GM12878 (cell line): ENCODE results near the gene RNLS. TPM values are rescaled to one million over a fixed set of nuclear protein-coding genes. Genes with fewer than 3 reads are reported as not detected.

Experiments
- ATAC-seq: fragments of 200-7000 bp; cut with Tn5 transposase; 3 replicates; pipeline ENCODE4 v1.9.1; 2020; ENCODE audit warnings: mild to moderate bottlenecking, moderate library complexity
- BruUV-seq: library from RNA; stranded (reverse); fragments of 400-500 nt; replicated peaks from 2 replicates; lab custom pipeline; 2021; lab: Mats Ljungman, UMichigan
- CTCF ChIA-PET: fragments of 300-600 bp; sonication (Branson Sonifier 250); formaldehyde crosslinking; extraction: SDS; loops from one replicate; lab custom pipeline; 2021; ENCODE audit warnings: inconsistent platforms; lab: Yijun Ruan, JAX
- POLR2A ChIA-PET: fragments of 350-600 bp; formaldehyde crosslinking; extraction: SDS; loops from one replicate; lab custom pipeline; 2021; ENCODE audit warnings: inconsistent platforms; lab: Charles Lee
- RAD21 ChIA-PET: fragments of 300-600 bp; sonication (Branson Sonifier 250); formaldehyde crosslinking; loops from one replicate; lab custom pipeline; 2023; ENCODE audit warnings: antibody characterized with exemption; ENCODE audit not compliant: unreplicated experiment; lab: Charles Lee
- SMC1A ChIA-PET: fragments of 300-600 bp; sonication (Branson Sonifier 250); formaldehyde crosslinking; loops from one replicate; lab custom pipeline; 2023; ENCODE audit not compliant: unreplicated experiment, uncharacterized antibody; lab: Charles Lee
- DNase-seq: peaks from one replicate; pipeline ENCODE4 v3.0.0-alpha.2; 2011; ENCODE audit warnings: low read depth, low spot score
- FAIRE-seq: peaks from 3 replicates; lab custom pipeline; 2011; peaks lifted over from hg19 to GRCh38; lab: Jason Lieb, UNC
- H2AFZ ChIP-seq: 2 replicates; pipeline ENCODE4 v1.6.0; 2011; ENCODE audit warnings: low read depth, low read length, control low read depth; ENCODE audit not compliant: control insufficient read depth
- H3K27ac ChIP-seq: 2 replicates; pipeline ENCODE4 v1.5.1; 2011; ENCODE audit warnings: control low read depth; ENCODE audit not compliant: control insufficient read depth, insufficient read depth
- H3K27me3 ChIP-seq, 2 experiments: replicated peaks in 1 of 2; 2 replicates each; pipeline versions ENCODE4 v1.6.0 to v1.6.1; 2011; ENCODE audit warnings: low read length in 1 of 2; ENCODE audit not compliant: control insufficient read depth in 2 of 2, insufficient read depth in 2 of 2
- H3K36me3 ChIP-seq, 2 experiments: 2 replicates each; pipeline ENCODE4 v1.5.1; 2011; ENCODE audit warnings: low read length in 1 of 2; ENCODE audit not compliant: control insufficient read depth in 2 of 2, insufficient read depth in 2 of 2
- H3K4me1 ChIP-seq: 2 replicates; pipeline ENCODE4 v1.6.1; 2011; ENCODE audit warnings: mild to moderate bottlenecking, low read length, moderate library complexity, mixed read lengths; ENCODE audit not compliant: control insufficient read depth, insufficient read depth
- H3K4me2 ChIP-seq: 2 replicates; pipeline ENCODE4 v1.6.0; 2011; ENCODE audit warnings: control low read depth; ENCODE audit not compliant: control insufficient read depth, insufficient read depth
- H3K4me3 ChIP-seq: fragments of 200-600 bp; sonication (generic); 2 replicates; pipeline ENCODE4 v1.5.1; 2016
- H3K79me2 ChIP-seq: 2 replicates; pipeline ENCODE4 v1.6.0; 2011; ENCODE audit warnings: low read length; ENCODE audit not compliant: control insufficient read depth, insufficient read depth
- H3K9ac ChIP-seq: 2 replicates; pipeline ENCODE4 v1.8.0; 2011; ENCODE audit warnings: low read length, control low read depth, mixed read lengths; ENCODE audit not compliant: control insufficient read depth, insufficient read depth
- H3K9me3 ChIP-seq: replicated peaks from 3 replicates; pipeline ENCODE4 v1.5.1; 2011; ENCODE audit warnings: mild to moderate bottlenecking, low read length; ENCODE audit not compliant: control insufficient read depth, insufficient read depth
- H4K20me1 ChIP-seq: 2 replicates; pipeline ENCODE4 v1.6.0; 2011; ENCODE audit not compliant: control insufficient read depth, insufficient read depth
- BHLHE40 ChIP-seq, 2 experiments: fragments of 450-650 bp in 1 of 2; IDR thresholded peaks; 2 replicates each; pipeline ENCODE4 v1.6.1; 2011 to 2017; ENCODE audit warnings: low read depth in 2 of 2, borderline replicate concordance in 1 of 2, improper control_type of control experiment in 1 of 2, low read length in 1 of 2, mild to moderate bottlenecking in 1 of 2
- ETV6 ChIP-seq, 2 experiments: fragments of 450-650 bp in 1 of 2; IDR thresholded peaks in 1 of 2; conservative IDR thresholded peaks in 1 of 2; 2 replicates each; pipeline ENCODE4 v1.6.1; 2014; ENCODE audit warnings: antibody characterized with exemption in 1 of 2, borderline replicate concordance in 1 of 2, low read depth in 1 of 2, mild to moderate bottlenecking in 1 of 2, moderate library complexity in 1 of 2
- HCFC1 ChIP-seq: fragments of 150-350 bp; IDR thresholded peaks from 2 replicates; pipeline ENCODE4 v1.6.1; 2014; ENCODE audit warnings: low read length
- MXI1 ChIP-seq: fragments of 150-350 bp; IDR thresholded peaks from 2 replicates; pipeline ENCODE4 v1.6.1; 2011; ENCODE audit warnings: low read depth, mild to moderate bottlenecking, inconsistent platforms, low read length, improper control_type of control experiment
- WGBS: methylation state at CpG from one replicate; pipeline ENCODE4 v1.1.6; 2016; ENCODE audit warnings: low lambda C conversion rate; ENCODE audit not compliant: insufficient replicate concordance, insufficient coverage; ENCODE audit errors: missing lambda C conversion rate; 5-methylcytosine and 5-hydroxymethylcytosine counted together
- in situ Hi-C: fragments of 300-500 bp; cut with MboI; formaldehyde crosslinking; loops from 9 replicates; pipeline ENCODE4 v1.14.3; 2018; ENCODE audit warnings: mixed read lengths
- intact Hi-C: fragments of 100-400 bp; cut with micrococcal nuclease; formaldehyde crosslinking; loops from one replicate; pipeline ENCODE4 v1.14.2; 2022; ENCODE audit not compliant: unreplicated experiment
- polyA plus RNA-seq, 11 experiments: library from polyadenylated mRNA; depleted of rRNA in 4 of 11; unstranded in 6 of 11; stranded (reverse) in 5 of 11; fragments of >200 nt; fragmentation: Nextera tagmentation in 4 of 11; fragmentation: Illumina TruSeq in 1 of 11; extraction: Ambion mirVana in 4 of 11; extraction: Trizol in 1 of 11; gene quantifications; 1 replicate in 1 of 11; 2 replicates in 10 of 11; pipeline versions ENCODE4 v1.2.1 to v1.2.3, GENCODE V29; 2011 to 2016; ENCODE audit warnings: inconsistent platforms in 2 of 11, missing spikeins in 2 of 11, low read depth in 1 of 11
- total RNA-seq, 4 experiments: library from RNA; depleted of rRNA in 3 of 4; stranded (reverse); fragments of >200 nt in 3 of 4; fragmentation: Illumina TruSeq in 1 of 4; extraction: Trizol in 1 of 4; gene quantifications; 2 replicates each; pipeline versions ENCODE4 v1.2.1 to v1.2.3, GENCODE V29; 2013 to 2021
- TF ChIP-seq, protein P1 (sequence below): fragments of 150-350 bp; IDR thresholded peaks from 2 replicates; pipeline ENCODE4 v1.6.1; 2014; ENCODE audit warnings: mild to moderate bottlenecking, low read depth, low read length
- TF ChIP-seq, protein P2 (sequence below): fragments of 450-650 bp; IDR thresholded peaks from 2 replicates; pipeline ENCODE4 v1.6.1; 2016; ENCODE audit warnings: mild to moderate bottlenecking, moderate library complexity, borderline replicate concordance
- TF ChIP-seq, protein P3 (sequence below): IDR thresholded peaks from 2 replicates; pipeline ENCODE4 v1.6.1; 2012; ENCODE audit warnings: improper control_type of control experiment, low read depth, low read length; ENCODE audit not compliant: insufficient replicate concordance

RNLS gene
- total and polyA plus RNA-seq, 10 of the 15 experiments (the other 5 are each of a cell fraction or from before 2014, with no cell fraction given), result 3.4 to 6.7 (median 4.6) TPM

DNA sequence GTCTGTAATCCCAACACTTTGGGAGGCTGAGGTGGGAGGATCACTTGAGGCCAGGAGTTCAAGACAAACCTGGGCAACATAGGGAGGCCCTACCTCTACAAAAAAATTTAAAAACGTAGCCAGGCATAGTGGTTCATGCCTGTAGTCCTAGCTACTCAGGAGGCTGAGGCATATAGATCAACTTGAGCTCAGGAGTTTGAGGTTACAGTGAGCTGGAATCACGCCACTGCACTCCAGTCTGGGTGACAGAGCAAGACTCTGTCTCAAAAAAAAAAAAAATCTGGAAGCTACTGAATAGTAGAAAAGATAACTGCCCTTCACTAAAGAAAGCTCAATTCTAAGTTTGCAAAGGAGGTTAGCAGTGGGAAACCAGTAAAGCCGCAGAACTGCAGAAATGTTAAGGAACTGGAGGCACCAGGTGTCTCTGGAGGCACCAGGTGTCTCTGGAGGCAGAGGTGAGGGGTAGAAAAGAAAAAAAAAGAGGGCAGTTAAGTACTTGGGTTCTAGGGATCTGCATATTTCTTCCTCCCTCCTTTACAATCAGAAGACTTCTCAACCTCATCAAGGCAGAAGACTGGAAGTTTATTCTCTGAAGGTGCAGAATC is 56.5 kb downstream of the RNLS start:
- H3K79me2 ChIP-seq, result no peaks in the 10 kb centered on the region
- H3K27me3 ChIP-seq, result no peaks in the 10 kb centered on the region
- H3K9me3 ChIP-seq, result no peaks in the 10 kb centered on the region
- BruUV-seq, result no TSS peak
- TF ChIP-seq MXI1 (no peak), ETV6 (conservative IDR thresholded peaks at IDR 0.05 in 1 of 2, IDR thresholded peaks at IDR 0.05 in 1 of 2; ENCODE audit: borderline replicate concordance in 1 of 2, low read depth in 1 of 2) (no peak), HCFC1 (no peak), BHLHE40 (IDR thresholded peaks at IDR 0.05; ENCODE audit: borderline replicate concordance in 1 of 2, low read depth in 2 of 2, low read length in 1 of 2) (no peak)
- TF ChIP-seq, protein P1, sequence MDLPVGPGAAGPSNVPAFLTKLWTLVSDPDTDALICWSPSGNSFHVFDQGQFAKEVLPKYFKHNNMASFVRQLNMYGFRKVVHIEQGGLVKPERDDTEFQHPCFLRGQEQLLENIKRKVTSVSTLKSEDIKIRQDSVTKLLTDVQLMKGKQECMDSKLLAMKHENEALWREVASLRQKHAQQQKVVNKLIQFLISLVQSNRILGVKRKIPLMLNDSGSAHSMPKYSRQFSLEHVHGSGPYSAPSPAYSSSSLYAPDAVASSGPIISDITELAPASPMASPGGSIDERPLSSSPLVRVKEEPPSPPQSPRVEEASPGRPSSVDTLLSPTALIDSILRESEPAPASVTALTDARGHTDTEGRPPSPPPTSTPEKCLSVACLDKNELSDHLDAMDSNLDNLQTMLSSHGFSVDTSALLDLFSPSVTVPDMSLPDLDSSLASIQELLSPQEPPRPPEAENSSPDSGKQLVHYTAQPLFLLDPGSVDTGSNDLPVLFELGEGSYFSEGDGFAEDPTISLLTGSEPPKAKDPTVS, result no peak
- TF ChIP-seq, protein P2, sequence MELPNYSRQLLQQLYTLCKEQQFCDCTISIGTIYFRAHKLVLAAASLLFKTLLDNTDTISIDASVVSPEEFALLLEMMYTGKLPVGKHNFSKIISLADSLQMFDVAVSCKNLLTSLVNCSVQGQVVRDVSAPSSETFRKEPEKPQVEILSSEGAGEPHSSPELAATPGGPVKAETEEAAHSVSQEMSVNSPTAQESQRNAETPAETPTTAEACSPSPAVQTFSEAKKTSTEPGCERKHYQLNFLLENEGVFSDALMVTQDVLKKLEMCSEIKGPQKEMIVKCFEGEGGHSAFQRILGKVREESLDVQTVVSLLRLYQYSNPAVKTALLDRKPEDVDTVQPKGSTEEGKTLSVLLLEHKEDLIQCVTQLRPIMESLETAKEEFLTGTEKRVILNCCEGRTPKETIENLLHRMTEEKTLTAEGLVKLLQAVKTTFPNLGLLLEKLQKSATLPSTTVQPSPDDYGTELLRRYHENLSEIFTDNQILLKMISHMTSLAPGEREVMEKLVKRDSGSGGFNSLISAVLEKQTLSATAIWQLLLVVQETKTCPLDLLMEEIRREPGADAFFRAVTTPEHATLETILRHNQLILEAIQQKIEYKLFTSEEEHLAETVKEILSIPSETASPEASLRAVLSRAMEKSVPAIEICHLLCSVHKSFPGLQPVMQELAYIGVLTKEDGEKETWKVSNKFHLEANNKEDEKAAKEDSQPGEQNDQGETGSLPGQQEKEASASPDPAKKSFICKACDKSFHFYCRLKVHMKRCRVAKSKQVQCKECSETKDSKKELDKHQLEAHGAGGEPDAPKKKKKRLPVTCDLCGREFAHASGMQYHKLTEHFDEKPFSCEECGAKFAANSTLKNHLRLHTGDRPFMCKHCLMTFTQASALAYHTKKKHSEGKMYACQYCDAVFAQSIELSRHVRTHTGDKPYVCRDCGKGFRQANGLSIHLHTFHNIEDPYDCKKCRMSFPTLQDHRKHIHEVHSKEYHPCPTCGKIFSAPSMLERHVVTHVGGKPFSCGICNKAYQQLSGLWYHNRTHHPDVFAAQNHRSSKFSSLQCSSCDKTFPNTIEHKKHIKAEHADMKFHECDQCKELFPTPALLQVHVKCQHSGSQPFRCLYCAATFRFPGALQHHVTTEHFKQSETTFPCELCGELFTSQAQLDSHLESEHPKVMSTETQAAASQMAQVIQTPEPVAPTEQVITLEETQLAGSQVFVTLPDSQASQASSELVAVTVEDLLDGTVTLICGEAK, result no peak
- TF ChIP-seq, protein P3, sequence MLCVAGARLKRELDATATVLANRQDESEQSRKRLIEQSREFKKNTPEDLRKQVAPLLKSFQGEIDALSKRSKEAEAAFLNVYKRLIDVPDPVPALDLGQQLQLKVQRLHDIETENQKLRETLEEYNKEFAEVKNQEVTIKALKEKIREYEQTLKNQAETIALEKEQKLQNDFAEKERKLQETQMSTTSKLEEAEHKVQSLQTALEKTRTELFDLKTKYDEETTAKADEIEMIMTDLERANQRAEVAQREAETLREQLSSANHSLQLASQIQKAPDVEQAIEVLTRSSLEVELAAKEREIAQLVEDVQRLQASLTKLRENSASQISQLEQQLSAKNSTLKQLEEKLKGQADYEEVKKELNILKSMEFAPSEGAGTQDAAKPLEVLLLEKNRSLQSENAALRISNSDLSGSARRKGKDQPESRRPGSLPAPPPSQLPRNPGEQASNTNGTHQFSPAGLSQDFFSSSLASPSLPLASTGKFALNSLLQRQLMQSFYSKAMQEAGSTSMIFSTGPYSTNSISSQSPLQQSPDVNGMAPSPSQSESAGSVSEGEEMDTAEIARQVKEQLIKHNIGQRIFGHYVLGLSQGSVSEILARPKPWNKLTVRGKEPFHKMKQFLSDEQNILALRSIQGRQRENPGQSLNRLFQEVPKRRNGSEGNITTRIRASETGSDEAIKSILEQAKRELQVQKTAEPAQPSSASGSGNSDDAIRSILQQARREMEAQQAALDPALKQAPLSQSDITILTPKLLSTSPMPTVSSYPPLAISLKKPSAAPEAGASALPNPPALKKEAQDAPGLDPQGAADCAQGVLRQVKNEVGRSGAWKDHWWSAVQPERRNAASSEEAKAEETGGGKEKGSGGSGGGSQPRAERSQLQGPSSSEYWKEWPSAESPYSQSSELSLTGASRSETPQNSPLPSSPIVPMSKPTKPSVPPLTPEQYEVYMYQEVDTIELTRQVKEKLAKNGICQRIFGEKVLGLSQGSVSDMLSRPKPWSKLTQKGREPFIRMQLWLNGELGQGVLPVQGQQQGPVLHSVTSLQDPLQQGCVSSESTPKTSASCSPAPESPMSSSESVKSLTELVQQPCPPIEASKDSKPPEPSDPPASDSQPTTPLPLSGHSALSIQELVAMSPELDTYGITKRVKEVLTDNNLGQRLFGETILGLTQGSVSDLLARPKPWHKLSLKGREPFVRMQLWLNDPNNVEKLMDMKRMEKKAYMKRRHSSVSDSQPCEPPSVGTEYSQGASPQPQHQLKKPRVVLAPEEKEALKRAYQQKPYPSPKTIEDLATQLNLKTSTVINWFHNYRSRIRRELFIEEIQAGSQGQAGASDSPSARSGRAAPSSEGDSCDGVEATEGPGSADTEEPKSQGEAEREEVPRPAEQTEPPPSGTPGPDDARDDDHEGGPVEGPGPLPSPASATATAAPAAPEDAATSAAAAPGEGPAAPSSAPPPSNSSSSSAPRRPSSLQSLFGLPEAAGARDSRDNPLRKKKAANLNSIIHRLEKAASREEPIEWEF, result no peak
- TF ChIP-seq, all 136 proteins: peak for 0
- in situ Hi-C loops (no loop called here), intact Hi-C loops (no loop called here)
- CTCF ChIA-PET, result interaction anchor here (0.7 kb wide), 1 partner anchor 155 kb away, joined by 3 read pairs; no protein-coding TSS in a partner anchor
- Histone ChIP-seq H3K27ac (no peak overlapping the region), H3K9ac (no peak overlapping the region), H3K4me1 (no peaks in the 10 kb centered on the region), H2AFZ (no peak overlapping the region), H4K20me1 (no peaks in the 10 kb centered on the region), H3K4me2 (no peak overlapping the region), H3K4me3 (no peak overlapping the region), H3K36me3 (no peaks in the 10 kb centered on the region)
- RAD21 ChIA-PET, result no interaction called here
- POLR2A ChIA-PET, result no interaction called here
- no peak for FAIRE-seq
- WGBS, result 45% methylated on average over 3 of the region's 3 CpGs
- SMC1A ChIA-PET, result interaction anchor here (0.6 kb wide), 2 partner anchors 139 to 443 kb away, joined by 3 read pairs; no protein-coding TSS in a partner anchor
- no peak for DNase-seq
- no peak for ATAC-seq
